Activated T-helper 1 cell treated with anti-CD3 and anti-CD28 coated beads, Interleukin-2, amount 50 U/mL, for 16 hours (primary cell): ENCODE measurements around the gene CXCL1.

ENCODE experiments used
- DNase-seq, 2 donors: peaks; one replicate each; pipeline ENCODE4 v3.0.0-alpha.2; 2020; ENCODE audit warnings: low read depth in 1 of 2, low spot score in 1 of 2

CXCL1 gene

DNA sequence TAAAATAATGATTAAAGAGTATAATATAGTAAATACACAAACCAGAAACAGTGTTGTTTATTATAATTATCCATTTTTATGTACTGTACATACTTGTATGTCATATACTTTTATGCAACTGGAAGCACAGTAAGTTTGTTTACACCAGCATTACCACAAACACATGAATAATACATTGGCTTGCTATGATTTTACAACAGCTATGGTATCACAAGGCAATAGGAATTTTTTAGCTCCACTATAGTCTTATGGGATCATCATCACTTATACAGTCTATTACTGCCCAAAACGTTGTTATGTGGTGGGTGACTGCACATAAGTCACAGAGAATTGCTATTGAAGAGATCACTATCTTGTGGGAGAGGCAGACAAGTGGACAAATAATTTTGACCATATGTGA is 17.9 kb upstream of the CXCL1 start:
- DNase-seq, result no peak

DNA sequence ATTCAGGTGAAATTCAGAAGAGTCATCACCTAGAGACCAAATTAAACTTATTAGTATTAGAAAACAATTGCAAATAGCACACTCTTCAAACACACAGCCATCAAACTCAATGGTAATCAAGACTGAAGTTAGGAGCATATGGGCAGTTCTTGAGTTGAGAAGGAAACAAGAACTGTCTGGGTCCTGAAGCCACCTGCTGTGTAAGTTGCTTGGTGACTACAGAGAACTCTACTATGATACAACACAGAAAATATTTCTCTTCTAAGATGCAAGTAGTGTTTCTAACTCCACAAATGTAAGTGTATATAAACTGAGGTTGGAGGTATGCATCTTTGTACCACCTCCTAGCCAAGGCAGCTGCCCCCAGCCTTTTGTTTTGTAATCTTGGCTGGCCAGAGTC is 16.4 kb upstream of the CXCL1 start:
- no peak for DNase-seq

DNA sequence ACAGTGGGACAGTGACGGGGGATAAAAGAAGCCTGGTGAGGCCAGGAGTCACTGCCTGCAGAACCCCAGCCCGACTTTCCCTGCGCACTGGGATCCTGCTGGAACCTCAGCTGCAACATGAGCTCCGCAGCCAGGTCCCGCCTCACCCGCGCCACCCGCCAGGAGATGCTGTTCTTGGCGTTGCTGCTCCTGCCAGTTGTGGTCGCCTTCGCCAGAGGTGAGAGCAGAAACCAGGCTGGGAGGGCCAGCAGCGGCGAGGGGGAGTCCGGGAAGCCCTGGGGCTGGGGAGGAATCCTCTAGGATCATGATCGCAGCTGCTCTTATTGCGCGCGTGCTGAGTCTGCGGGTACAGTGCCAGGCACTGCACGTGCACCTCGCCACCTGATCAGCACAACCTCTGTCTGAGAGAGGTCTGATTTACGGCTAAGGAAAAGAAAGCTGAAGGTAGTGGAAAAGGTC is 15.9 kb upstream of the CXCL1 start, which contains the start of gene PF4V1:
PF4V1 (plus strand) TSS at position 51 of the 459 bp plus-strand sequence; CDS start at position 118, 67 bp downstream.
- no peak for DNase-seq

DNA sequence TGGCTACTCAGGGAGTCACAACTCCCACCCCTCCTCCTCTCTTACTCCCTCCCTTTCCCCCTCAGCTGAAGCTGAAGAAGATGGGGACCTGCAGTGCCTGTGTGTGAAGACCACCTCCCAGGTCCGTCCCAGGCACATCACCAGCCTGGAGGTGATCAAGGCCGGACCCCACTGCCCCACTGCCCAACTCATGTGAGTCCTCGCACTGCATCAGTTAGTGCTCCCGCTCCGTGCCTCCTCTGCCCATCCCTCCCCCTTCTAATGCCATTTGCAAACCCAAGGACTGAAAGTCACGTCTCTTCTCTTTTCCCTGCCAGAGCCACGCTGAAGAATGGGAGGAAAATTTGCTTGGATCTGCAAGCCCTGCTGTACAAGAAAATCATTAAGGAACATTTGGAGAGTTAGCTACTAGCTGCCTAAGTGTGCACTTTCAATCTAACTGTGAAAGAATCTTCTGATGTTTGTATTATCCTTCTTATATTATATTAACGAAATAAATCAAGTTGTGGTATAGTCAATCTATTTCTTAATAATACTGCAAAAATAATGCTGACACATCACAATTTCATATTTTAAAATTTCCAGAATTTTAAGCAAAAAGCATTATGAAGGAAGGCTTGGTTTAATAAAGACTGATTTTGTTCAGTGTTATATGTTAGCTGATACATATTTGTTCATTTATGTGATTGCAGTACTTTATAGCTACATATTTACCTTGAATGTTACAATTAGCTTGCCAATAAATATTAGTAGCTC is 15.3 kb upstream of the CXCL1 start:
- no peak for DNase-seq

DNA sequence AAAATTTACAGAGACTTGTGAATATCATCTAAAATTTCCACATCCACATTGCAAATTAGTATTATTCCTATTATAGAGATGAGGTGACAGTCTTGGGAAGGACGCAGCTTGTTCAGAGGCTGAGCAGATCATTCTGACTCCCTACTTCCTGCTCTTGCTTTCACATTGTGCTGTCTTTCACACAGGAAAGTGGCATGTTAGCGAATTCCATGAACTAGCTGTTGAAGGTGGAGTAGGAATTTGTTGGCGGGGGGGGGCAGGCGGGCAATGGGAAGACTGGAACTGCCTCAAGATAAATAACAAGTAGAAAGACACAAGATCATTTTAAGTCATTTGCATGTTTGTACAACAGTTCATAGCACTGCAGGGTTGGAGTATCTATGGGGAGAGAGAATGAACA is 13.8 kb upstream of the CXCL1 start:
- DNase-seq, result no peak

DNA sequence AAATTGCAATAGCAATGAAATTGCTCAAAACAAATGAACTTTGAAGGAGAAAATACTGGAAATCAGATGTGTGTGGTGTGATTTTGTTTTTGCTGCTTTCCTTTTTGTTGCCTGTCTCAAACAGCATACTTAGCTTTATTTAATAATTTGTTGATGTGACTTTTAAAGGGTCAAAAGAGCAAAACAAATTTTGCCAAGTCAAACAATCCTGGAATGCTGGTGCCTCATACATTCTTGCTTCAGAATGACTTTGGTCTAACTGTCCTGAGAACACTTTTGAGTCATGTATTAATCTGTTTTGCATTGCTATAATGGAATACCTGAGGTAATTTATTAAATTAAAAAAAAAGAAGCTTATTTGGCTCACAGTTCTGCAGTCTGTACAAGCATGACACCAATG is 12.7 kb upstream of the CXCL1 start:
- no peak for DNase-seq

DNA sequence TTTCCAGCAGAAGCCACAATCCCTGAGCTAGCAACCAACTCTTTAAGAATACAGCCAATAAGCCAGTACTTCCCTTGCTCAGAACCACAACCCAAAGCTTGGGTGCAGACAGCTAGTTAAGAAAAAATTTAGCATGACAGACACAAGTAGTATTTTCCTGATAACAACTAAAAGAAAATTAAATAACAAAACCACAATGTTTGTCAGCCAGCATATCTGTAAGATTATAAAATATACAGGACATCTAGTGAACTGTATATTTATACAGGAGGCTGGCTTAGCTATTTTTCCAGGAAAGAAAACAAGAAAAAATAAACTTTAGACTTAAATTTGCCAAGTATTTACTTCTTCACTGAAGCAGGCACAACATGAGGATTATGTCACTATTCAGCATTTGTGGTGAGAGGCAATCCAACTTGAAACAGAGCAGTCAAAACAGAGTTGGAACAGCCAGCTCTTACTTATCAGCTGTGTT is 9.5 kb upstream of the CXCL1 start:
- DNase-seq, result no peak

DNA sequence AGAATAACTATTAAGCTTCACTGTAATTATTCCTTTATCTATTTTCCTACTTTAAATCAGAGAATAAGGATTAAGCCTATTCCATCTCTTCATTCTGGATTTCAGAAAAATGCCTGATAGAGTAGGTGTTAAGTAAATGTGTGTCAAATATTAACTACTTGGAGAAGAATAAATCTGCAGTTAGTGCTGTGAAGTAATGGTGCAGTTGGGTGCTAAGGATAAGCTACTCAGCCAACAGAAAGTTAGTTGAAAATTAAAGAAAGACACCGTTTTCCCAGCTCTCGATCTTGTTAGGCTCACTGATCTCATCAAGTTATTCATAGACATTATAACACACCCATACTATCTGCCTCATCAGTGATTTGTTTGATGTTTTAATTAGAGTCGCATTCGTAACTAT is 9.0 kb upstream of the CXCL1 start:
- DNase-seq, result no peak

DNA sequence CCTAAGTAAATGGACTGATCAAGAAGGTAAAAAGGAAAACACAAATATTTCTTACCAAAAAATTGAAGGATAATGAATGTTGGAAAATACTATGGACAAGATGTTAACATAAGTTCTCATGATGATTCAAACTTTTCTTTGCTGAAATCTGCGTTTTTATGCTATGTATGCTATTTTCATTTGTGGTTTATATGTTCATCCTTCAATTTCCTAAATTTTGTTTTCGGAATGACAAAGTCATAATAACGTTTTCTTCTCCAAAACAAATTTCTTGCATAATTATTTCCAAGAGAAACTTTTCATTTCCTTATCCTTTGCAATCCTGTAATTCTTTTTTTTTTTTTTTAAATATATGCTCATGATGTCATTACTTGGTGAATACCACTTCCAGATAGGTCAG is 8.3 kb upstream of the CXCL1 start:
- no peak for DNase-seq

DNA sequence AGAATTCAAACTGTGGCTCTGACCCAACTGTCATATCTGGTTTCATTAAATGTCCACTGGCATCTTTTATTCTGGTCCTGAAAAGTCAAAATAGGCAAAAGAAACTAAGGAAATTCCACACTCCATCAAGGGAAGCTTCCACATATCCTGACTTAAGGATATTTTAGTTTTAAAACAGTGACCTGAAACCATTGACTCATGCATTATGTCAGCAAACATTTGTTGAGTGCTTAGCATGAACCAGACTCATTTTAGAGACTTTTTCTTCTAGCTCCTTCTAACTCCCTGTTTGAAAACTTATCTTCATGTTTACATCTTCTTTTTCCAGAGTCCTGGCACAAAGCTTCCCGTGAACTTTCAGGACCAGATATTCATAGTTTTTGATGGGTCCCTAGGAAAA is 6.9 kb upstream of the CXCL1 start:
- no peak for DNase-seq

DNA sequence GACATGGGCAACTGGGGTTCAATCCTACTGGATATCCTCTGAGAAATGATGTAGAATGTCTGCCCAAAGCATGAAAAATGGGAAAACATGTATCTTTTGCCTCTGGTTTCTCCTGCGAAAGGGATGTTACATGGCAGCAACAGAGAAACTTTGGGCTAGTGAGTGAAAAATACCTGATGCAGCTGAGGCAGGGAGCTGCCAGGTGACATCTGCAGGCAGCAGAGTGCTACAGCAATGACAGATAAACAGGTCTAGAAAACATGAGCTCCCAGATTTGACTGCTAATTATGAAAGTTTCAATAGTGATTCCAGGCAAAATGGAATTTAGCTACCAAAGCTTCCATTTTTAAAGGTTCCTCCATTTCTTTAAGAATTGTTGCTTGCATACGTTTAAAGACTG is 4.8 kb upstream of the CXCL1 start:
- DNase-seq, result no peak

DNA sequence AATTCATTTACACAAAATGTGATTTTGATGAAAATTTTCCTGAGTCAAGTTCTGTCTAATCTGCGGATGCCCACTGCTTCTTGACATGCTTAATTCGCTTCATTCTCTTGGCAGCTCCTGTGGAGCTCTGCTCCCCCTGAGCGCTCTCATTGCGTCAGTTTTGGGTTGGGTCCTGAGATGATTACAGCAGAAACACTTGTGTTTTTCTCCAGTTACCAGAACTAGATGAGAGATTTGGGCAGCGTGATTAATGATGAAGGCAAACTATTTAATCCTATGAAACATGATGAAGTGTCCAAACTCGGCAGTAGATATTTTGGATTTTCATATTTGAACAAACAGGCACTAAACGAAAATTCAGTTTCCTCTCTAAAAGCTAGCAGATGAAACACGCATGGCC is 4.2 kb upstream of the CXCL1 start:
- DNase-seq, result no peak

DNA sequence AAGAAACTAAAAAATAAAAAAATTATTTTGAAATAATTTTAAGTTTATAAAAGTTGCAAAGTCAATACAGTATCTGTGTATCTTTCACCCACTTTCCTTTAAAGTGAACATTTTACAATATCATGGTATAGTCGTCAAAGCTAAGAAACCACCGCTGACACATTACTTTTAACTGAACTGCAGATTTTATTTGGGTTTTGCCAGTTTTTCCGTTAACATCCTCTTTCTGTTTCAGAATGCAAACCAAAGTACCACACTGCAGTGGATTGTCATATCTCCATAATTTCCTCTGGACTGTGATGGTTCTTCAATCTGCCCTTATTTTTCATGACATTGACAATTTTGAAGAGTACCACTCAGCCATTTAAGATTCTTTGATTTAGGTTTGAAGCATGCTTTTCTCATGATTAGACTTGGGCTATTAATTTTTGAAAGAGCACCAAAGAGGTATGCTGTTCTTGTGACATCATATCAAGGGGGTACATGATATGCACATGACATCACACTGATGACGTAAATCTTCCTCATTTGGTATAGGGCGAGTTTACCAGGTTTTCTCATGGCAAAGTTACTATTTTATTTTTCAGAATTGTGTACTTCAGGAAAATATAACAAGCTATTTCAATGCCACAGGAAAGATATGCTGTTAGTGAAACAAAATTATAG is 3.6 kb upstream of the CXCL1 start:
- no peak for DNase-seq

DNA sequence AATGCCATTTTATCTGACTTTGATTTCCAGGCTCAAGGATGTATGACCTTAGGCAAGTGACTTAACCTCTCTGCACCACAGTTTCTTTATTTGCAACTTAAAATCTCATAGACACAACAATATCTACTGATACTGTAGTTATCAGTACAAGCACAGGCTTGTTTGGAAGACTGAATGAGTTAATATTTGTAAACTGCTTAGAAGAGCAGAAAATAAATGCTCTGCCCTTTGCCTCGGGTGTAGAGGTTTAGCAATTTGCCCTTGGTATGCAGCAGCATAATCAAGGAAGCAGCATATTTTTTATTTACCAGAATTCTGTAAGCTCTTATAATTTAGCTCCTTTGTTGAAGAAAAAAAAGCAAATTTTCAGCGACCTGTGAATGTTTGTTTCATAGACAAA is 2.9 kb upstream of the CXCL1 start:
- no peak for DNase-seq

DNA sequence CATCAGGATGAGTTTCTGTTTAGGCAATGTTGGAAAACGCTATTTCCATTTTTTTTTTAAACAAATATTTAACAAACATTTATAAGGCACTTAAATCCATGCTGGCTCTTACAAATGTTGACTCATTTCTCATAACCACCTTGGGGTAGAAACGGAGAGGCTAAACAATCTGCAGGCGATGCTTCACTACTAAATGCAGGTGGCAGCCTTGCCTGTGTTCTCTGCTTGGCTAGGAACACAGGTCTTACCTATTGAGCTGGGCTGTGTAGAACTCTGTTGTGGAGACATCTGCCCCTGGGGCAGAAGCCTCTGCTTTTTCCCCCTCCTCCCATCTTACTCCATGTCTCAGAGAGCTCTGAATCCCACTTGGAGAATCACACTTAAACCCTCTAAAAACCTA is 1.4 kb upstream of the CXCL1 start:
- DNase-seq, result no peak

DNA sequence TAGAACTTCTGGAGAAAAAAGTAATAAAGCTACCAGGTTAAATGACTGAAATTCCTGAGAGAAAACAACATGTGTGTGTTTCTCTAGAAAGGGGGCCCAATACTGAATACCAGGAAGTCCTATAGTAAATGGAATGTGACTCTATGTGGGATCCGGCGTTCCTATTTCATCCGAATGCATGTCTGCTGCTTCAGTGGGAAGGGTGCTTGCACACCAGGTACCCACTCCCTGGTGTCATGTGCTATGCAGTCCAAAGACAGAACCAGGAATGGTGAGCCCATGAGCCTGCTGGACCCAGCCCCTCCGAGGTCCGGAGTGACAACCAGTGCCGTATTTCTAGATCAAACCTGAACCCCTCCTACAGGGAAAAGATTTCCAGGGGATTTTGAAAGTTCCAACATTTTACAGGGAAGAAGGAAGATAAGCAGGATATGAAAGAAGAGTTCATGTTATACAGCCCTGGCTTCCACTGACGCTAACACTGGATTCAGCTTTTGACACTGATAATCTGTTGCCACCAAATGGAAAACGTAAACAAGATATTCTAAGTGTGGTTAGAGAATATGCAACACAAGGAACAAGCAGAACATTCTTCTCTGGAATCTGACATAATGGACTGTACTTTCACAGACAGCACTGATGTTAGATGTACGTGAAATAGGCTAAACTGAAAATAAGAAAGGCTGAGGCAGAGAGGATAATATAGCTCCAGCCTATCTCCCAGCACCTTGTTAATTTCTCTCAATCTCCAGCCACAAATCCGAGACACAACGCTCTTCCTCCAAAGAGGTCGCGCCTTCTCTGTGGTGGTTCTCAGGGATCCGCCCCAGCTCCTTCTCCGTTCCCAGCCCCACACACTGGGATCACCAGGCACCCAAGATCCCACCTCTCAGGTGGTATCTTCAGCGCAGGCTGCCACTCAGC is 725 bp upstream of the CXCL1 start:
- DNase-seq, result no peak

DNA sequence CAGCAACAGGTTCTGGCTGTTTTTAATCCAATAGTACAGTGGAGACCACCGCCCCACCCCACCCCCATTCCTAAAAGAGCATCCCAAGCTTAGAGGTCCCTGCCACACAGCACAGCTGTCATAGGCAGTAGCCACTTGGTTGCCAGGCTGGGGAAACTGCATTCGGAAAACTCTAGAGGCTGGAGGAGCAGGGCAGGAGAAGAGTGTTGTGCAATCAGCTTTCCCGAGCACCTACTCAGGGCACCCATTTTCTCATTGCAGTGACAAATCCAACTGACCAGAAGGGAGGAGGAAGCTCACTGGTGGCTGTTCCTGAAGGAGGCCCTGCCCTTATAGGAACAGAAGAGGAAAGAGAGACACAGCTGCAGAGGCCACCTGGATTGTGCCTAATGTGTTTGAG is 1.1 kb downstream of the CXCL1 start:
- DNase-seq, result no peak

DNA sequence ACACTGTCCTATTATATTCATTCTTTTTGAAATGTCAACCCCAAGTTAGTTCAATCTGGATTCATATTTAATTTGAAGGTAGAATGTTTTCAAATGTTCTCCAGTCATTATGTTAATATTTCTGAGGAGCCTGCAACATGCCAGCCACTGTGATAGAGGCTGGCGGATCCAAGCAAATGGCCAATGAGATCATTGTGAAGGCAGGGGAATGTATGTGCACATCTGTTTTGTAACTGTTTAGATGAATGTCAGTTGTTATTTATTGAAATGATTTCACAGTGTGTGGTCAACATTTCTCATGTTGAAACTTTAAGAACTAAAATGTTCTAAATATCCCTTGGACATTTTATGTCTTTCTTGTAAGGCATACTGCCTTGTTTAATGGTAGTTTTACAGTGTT is 1.6 kb downstream of the CXCL1 start:
- no peak for DNase-seq

DNA sequence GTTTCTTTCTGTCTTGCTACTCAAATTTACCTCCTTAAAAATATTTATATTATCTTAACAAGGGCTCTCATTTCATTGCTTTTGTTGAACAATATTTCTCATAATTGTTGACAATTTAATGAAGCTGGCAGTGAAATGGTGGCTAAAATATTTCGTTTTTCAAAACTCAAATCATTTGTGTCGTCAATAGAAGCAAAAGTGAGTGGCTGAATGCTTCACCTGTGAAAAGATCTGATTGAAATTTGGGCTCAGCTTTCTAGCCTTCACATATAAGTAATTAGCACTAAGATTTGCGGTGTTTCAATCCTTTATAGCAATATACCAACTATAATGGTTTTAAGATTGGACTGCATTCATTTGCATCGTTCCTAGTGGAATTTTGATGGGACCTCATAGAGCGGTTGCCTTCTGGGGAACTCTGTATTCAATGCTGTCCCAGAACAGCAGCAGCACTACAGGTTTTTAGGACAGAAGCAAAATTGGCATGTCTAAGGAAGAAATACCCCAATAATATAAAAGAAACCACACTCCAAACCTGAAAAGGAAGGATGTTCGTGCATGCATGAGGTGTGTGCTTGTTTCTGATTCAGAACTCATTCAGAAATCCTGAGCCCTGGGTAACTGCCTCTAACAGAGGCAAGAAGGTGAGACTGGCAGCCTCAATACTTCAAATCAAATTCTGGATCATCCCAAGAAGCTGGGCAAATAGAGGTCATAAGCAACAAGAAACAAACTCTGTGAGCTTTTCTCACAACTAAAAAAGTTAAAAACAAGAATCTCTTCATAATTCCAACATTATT is 2.5 kb downstream of the CXCL1 start:
- no peak for DNase-seq

DNA sequence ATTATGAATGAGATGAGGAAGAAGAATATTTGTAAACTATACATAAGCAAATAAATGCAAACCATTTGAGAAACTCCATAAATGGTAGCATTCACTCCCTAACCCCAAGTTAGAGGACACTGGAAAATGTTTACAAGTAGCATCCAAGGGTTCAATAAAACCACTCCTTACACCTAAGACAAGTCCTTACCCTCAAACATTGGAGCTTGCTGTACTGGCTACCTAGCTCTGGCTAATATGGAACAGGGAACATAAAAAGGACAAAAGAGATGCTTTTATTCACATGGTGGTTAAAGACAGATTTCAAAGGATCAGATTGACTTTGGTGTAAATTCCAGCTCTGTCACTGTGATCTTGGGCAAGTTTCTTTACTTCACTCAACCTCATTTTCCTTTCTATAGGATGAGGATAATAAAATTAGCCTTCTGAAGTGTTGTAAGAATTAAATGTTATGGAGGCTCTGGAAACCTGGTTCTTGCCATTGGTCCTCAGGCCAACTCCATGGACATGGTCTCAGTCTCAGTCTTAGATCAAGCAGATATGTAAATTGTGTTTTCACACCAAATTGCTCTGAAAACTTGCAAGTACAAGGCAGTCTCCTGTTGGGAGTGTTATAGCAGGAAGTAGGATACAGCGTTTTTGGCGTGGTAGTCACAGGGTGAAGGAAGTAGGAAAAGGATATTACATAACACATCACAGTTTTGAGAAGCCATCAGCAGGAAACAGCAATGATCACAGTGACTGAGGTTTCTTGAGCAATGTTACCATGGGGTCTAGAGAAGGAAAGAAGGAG is 3.3 kb downstream of the CXCL1 start:
- DNase-seq, result no peak
